Adipose tissue (tissue), 3 donors: ENCODE measurements around the gene HES1. TPM values are rescaled to one million over a fixed set of nuclear protein-coding genes. Genes with fewer than 3 reads are reported as not detected.

ENCODE experiments used
- H3K27ac ChIP-seq: one replicate; pipeline ENCODE4 v1.5.1; 2013; ENCODE audit warnings: low read depth, low read length
- WGBS, 3 donors: extraction: QIAGEN DNeasy Blood & Tissue Kit; methylation state at CpG; one replicate each; pipeline ENCODE4 v1.1.7; 2013; 5-methylcytosine and 5-hydroxymethylcytosine counted together
- polyA plus RNA-seq, 3 donors: library from polyadenylated mRNA; stranded (reverse); fragments of 200-250 nt; gene quantifications; one replicate each; pipeline ENCODE4 v1.2.3, GENCODE V29; 2013
- donor health status: healthy with polysubstance abuse.
- donor health status: Bipolar disorder and iron deficiency.
- donor health status: healthy.

The HES1 gene
- polyA plus RNA-seq, 3 donors, result 16.0 to 39.1 (median 17.4) TPM

DNA sequence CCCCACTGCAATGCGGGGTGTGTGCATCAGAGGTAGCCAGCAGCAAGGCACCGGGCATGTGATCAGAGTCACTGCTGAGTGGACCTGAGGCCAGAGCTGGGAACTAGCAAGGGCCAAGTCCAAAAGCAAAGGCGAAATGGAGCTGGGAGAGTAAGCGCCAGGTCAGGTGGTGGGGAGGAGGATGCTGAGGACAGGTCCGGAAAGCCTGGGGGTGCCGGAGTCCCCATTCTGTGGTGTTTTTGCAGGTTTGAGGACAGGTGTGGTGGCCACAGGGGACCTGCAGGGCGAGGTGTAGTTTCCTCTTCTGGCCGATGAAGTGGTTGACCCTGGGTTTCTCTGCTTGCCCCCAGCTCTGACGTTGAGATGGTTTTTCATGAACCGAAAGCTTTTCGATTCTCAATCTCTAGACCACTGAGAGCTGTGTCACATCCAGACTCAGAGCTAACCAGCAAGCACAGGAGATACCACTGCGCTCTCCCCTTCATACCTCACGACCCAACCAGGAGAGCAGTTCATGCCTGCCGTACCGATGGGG, 35.0 kb upstream of the HES1 start:
- H3K27ac ChIP-seq, result no peak overlapping the region
- 90 to 91% (median 91%) methylated on average over 15 of the region's 15 CpGs for WGBS, 3 donors

DNA sequence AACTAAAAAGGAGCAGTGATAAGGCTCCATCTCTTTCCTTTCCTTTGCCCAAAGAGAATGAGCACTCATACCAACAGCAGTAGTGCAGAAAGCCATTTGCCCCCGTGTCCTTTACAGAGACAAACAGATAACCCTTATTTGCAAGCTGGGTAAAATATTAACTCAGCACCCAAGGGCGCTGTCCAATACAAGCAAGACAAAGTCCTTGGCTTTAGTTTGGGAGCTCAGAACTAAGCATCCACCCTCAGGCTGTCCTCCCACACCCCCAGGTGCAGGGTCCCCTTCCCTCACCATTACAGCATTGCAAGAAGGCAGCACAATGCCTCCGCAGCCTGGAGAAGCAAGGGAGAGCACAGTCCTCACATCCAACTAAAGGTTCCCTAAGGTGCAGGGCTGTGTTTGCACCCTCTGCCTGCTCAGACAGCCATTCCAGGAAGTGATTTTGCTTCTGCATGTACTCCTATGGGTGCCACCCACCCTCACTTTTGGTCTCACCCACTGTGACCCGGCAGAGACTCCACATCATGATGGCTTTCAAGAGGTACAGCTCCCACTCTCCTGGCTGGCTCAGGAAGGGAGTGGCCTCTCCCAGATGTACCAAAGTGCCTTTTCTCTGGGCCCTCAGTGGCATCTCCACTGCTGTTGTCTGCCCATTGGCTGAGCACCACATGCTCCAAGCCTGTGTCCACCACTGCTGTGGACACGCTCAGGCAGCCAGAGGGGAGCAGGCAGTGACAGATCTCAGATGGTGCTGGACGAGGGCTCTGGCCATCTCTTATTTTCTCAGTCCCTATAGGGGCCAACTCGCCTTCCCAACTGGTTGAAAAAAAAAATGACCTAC, 34.1 kb upstream of the HES1 start:
- WGBS, 3 donors, result 66 to 91% (median 89%) methylated on average over 7 of the region's 7 CpGs
- no peak overlapping the region for H3K27ac ChIP-seq

DNA sequence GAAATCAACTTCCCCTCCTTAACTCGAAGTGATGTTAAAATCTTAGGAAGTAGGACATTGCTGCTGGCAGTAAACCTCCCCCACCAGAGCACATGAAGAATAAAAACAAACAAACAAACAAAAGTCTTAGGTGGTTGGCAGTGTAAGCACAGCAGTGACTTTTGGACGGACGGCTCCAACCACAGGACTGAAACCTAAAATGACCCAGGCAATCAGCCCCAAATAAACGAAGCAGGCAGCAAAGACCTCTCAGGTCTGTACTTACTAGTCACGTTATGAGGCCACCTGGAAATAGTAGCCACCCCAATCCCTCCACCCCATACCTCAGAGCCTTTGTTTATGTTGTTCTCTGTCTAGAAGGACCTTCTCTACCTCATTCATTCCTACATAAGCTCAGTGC, 33.5 kb upstream of the HES1 start:
- WGBS, 3 donors, result 58 to 85% (median 80%) methylated on average over 5 of the region's 5 CpGs

DNA sequence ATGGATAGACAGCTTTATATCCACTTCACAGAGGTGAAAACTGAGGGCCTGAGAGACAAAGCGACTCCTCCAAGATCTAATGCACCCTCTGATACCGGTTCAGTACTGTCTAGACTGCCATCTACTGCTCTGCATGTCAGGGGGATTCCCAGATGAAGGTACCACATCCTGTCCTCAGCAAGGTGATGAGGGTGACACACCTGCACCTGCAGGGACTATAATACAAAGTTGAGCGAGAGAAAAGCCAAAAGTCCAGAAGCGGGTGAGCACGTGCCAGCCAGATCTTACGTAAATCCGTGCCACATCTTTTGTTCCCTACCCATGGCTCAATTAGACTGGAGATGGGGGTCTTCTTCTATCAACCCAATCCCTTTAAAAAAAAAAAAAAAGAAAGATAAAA, 32.4 kb upstream of the HES1 start:
- 93 to 94% (median 93%) methylated on average over 7 of the region's 7 CpGs for WGBS, 3 donors
- H3K27ac ChIP-seq, result no peak overlapping the region

More for the DNA sequence above, 33.5 kb upstream of the HES1 start:
- H3K27ac ChIP-seq, result no peak overlapping the region

DNA sequence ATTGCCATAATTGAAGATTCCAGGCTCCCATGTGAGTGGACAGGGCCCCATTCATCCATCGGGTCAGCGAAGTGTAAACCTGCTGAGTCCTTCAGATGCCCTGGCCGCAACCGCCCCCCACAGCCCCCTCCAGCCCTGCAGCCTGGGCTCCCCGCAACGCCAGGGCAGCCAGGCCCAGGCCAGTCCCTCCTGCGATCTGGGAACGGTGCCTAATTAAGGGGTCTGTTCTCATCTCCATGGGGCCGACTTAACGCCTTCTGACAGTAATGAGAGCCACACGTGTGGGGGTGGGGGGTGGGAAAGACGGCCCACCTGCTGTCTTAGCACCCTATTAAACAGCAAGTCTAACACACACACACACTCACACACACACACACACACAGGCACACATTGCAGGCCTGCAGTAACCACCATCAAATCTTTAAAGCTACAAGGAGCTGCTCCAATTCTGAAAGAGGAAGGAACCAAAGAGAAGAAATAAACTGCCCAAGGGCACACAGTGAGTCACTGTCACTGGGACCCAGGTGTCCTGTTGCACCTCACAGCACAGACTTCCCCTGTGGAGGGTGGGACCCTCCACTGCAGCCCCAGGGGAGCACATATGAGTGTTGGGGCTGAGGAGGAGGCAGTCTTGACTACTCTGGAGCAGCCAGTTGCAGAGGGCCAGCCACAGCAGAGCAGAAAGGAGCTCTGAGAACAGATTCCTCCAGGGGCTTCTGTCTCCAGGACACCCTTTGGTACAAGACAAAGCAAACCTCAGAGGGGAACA, 31.8 kb upstream of the HES1 start:
- 60 to 80% (median 68%) methylated on average over 12 of the region's 12 CpGs for WGBS, 3 donors
- no peak overlapping the region for H3K27ac ChIP-seq

DNA sequence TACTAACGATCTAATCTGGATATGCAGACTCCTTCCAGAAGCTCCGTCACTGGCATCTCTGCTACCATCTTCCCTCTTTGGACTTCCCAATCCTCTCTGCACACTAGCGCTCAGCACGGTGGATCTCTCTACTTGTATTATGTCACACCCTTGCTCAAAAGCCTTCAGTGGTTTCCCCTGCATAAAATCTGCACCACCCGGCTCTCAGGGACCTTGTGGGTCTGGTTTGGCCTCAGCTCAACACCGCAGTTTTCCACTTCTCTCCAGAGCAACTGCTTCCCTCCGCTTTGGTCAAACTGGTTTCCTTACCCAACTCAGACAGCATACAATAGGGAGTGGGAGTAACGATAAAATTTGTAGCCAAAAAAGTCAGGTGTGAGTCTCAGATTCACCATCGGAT, 30.7 kb upstream of the HES1 start:
- no peak overlapping the region for H3K27ac ChIP-seq
- 81 to 97% (median 82%) methylated on average over 9 of the region's 9 CpGs for WGBS, 3 donors

DNA sequence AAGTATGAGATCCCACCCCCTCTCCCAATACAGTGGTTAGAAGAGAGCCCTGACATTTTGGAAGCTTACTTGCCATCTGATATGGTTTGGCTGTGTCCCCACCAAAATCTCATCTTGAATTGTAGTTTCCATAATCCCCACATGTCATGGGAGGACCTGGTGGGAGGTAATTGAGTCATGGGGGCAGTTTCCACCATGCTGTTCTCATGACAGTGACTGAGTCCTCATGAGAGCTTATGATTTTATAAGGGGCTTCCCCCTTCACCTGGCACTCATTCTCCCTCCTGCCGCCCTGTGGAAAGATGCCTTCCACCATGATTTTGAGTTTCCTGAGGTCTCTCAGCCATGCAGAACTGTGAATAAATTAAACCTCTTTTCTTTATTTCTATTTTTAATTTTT, 28.8 kb upstream of the HES1 start:
- no peak overlapping the region for H3K27ac ChIP-seq
- 79 to 87% (median 84%) methylated on average over 1 of the region's 1 CpG for WGBS, 3 donors

DNA sequence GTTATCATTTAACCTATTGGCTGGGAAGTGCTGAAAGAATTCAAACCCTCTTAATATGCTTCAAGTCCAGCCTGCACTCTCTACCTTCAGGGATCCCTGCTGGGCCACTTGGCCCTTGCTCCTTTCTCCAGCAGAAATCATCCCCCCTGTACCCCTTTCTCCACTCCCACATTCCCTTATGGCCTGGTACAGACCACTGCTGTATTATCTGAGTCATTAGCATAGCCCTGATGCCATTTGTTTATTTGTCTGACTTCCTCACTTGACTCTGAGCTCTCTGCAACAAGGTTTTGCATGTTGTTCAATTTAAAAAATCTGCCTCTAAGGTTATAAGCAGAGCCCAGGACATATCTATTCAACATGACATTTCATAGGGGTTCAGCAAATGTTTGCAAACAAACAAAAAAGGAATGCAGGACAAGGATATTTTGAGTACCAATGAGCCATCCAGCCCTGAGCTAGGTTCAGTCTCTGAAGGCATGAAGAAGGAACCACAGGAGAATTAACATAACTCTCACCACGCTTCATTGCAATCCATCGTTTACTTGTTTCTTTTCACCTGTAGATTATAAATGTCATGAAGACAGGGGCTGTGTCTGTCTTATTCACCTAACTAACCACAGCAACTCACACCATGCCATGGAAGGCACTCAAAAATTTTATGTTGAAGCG, 26.6 kb upstream of the HES1 start:
- H3K27ac ChIP-seq, result no peak overlapping the region
- WGBS, 3 donors, result 83 to 94% (median 87%) methylated on average over 3 of the region's 3 CpGs

DNA sequence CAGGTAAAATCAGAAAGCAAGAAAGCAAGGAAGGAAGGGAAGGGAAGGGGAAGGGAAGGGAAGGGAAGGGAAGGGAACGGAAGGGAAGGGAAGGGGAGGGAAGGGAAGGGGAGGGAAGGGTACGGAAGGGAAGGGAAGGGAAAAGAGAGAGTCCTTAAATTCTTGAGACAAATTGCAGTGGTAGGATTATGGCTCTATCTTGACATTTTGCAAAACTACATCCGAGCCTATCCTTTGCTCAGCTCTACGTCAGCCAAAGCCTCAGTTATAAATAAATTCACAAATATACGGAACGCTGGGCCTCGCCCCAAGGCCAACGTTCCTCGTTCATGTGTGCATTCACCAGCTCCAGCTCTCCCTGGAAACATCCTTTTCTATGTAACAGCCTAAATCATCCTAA, 25.5 kb upstream of the HES1 start:
- no peak overlapping the region for H3K27ac ChIP-seq
- 80 to 94% (median 90%) methylated on average over 7 to 8 of the region's 9 CpGs for WGBS, 3 donors

DNA sequence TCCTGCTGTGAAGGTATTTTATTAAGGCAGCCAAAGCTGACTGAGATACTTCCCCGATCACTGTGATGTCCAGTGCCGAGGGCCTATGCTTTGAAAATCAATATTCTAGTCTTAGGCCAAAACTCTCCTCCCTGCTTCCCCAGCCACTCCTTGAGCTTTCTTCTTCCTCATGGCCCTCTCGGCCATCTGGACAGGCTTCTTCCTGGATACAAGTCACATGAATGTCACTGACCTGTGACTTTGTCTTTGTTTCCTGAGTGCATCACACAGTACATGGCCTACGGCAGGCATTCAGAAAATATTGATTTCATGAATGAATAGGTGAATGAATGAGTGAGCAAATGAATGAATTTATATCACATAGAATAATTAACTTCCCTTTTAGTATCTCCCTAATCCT, 24.6 kb upstream of the HES1 start:
- no peak overlapping the region for H3K27ac ChIP-seq
- 47 to 82% (median 79%) methylated on average over 4 of the region's 4 CpGs for WGBS, 3 donors

DNA sequence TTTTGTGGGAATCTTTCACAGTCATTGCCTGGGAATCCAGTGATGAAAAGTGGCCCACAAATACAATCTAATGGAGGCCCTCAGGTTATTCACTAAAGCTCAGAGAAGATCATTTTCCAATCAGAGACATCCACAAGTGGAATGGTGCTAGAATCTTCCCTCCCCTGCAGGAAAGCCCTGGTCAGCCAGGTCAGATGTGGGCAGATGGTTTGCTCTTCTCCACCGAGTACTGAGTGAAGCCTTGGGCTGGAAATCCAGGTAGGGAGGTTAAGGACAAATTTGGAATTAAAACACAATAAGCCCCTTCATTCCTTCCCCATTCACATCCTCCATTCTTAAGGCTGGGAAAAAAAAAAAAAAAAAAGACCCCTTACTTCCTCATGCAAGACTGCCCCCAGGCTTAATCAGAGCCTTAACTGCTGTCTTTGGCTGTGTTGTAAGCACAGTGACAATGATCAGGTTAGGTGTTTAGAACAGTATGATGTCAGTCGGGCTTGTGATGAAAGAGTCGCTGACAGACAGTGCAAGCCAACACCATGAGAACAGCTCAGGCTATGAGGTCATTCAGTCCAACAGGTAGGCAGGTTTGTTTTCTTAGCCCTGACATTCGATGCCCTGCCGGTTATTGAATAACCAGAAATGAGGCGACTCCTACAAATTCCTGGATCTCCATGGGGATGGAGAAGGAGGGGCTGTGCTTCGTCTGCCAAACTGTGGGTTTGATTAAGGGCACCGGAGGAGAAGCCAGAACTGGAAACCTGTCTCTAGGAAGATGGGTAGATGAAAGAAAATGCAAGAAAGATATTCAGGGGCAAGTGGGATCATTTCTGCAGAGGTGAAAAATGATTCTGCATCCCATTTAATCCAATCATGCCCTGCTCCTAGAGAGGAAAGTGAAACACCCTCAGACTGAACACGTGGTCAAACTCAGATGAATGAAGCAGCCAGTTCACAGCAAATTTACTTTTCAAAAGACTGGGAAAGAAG, 23.5 kb upstream of the HES1 start:
- WGBS, 3 donors, result 21 to 60% (median 54%) methylated on average over 9 of the region's 9 CpGs
- H3K27ac ChIP-seq, result no peak overlapping the region

DNA sequence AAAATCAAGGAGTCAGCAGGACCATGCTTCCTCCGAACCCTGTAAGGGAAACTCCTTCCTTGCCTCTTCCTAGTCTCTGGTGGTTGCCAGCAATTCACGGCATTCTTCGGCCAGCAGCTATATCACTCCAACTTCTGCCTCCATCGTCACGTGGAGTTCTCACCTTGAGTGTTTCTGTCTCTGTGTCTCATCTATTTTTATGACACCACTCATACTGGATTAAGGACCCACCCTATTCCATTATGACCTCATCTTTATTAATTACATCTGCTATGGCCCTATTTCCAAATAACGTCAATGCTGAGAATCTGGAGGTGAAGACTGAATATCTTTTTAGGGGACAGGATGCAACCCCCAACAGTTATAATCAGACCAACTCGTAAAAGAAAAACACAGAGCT, 21.8 kb upstream of the HES1 start:
- H3K27ac ChIP-seq, result no peak overlapping the region
- 74 to 92% (median 89%) methylated on average over 7 of the region's 7 CpGs for WGBS, 3 donors

DNA sequence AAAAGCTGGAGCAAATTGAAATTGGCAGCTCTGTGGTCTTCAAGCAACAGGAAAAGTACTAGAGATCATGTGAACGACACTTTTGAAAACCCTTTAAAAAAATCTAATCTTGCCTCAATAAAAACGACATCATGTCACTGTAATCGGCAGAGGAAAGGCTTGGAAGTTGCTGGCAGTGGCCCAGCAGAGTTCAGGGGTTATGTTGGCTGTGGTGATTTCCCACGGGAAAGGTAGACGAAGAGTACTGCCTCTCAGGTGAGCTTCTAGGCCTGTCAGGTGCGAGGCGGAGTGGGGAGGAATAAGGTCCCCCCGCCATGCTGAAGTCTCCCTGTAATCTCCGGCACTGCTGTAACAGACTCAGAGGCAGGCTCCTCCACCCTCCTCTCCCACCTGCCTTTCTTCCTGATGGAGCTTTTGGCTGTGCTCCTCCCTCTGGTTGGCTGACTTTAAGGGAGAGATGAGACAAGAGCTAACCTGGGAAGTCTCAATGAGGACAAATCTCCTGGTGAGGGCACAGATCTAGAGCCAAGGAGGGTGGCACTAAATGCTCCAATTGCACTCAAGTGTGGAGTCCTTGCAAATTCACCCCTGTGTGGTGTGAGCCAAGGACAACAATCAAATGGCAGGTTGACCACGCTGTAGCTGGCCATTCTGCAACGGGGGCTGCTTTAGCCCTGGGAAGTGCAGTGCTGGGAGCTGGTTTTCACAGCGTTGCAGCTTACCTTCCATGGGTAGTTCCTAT, 18.7 kb upstream of the HES1 start:
- H3K27ac ChIP-seq, result no peak overlapping the region
- WGBS, 3 donors, result 33 to 77% (median 66%) methylated on average over 12 of the region's 12 CpGs

DNA sequence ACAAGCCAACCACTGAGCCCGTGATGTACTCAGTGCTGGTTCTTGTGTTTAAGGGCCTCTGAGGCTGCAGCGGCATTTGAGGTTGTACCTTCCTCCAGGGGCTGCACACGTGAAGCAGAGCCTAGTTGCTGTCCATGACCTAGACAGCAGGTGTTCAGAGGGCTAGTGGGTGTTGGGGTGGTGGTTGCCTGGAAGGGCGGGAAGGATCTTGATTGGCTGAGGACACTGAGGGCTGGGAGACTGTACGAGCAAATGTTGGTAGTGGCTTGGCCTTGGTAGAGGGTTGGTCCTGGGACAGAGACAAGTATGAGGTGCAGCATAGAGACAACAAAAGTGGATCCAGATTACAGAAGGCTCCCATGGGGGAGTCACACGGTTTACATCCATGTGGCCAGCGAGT, 17.0 kb upstream of the HES1 start:
- WGBS, 3 donors, result 92 to 98% (median 97%) methylated on average over 7 of the region's 7 CpGs

DNA sequence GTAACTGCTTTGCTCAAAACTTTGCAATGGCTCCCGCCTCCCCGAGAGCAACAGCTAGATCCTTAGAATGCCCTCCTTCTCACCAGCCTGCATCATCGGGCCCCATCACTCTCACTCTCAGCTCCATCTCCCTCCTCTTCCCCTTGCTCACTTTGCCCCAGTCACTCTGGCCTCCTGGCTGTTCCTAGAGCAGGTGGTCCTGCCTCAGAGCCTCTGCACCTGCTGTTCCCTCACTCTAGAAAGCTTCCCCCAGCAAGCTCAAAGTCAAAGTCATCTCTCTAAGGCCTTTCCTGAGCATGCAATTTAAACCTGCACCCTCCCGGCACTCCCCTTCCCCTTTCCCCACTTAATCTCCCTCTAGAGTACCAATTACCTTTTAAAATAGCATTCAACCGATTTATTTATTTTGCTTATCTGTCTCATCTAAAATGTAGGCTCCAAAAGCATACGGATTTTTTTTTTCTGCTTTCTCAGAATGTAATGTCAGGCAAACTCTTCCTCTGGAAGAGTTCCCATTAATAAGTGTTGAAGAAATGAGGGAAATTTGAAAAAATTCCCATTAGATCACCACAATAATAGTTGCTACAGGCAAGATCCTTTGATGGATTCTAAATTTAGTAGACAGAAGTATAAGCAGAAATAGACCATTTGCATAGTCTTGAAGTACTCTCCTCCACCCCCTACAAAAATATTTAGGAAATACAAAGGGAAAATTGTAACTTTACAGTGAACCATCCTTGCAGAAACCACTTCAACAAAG, 15.9 kb upstream of the HES1 start:
- 75 to 89% (median 83%) methylated on average over 6 of the region's 6 CpGs for WGBS, 3 donors
- no peak overlapping the region for H3K27ac ChIP-seq

More for the DNA sequence above, 17.0 kb upstream of the HES1 start:
- no peak overlapping the region for H3K27ac ChIP-seq
